Inflammatory macrophage treated with lipopolysaccharide for 4 hours (primary cell): ENCODE measurements around the gene MEN1.

ENCODE experiments used
- DNase-seq: peaks from one replicate; pipeline ENCODE4 v3.0.0-alpha.2; 2020

The MEN1 gene

DNA sequence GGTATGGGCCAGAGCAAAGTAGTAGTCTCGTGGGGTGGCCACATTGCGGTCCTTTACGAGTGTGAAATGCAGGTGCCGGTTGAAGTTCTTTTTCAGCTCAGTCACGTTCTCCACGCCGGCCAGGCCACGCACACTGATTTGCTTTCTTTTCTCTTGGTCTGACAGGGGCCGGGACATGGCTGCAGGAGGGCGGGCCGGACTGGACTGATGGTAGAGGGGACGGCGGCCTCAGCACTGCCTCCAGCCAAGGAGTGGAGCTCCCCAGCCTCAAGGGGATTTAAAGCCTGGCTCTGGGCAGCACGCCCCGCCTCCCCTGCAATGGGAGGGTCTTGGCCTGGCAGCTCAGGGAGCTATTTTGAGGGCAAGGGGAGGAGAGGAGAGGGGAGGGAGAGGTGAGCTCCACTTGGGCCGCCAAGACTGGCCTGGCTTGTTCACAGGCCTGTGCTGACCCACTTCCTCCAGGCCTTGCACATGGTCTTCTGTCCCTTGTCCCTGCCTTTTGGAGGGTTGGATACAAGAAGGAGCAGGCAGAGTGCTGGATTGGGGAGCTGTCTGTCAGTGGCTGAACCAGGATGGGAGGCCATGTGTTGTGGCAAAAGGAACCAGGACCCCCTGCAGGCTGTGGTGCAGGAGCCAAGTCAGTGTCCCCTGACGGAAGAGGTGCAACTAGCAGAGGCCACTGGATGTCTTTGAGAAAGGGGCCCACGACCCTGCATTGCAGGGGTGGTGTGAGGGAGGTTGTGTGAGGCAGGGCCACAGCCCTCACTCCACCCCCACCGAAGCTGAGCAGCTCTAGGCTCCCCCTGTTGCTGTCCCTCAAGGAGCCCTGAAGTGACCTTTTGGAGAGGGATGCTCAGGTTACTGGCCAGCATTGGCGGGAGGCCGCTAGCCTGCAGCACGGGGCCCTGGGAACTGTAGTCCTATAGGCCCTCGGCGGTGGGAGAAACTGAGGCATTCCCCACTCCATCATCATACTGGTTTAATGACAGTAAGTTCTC is 50.3 kb downstream of the MEN1 start, which contains the start of gene PYGM:
Gene PYGM (minus strand): TSS at position 253 of the 998 bp plus-strand sequence. CDS start 76 bp downstream, at position 177.
- no peak for DNase-seq

DNA sequence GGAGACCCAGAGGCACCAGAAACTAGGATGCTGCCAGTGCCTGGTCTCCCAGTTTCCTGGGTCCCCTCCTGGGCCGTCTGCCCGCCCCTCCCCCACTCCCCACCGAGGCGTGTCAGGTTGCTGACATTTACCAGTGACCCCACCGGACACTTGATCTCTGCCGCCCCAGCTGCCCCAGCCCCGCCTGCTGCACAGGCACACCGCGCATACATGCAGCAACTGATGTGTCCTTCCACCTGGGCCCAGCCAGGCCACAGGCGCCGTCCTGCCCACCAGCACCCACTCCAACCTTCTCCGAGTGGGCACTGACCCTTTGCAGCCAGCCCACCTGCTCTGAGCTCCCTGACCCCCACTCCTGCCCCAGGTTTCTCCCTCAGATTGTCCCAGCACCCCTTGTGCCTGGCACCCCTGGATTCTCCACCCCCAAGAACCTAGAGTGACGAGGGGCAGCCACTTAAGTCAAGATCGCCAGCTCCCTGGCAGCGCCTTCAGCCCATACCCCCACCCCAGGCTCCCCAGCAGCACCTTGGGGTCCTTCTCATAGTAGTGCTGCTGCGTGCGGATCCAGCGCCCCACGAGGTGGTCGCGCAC is 51.1 kb downstream of the MEN1 start:
- no peak for DNase-seq

- DNase-seq, result no peak
Observed at GRCh38 chr11:64758330-64759079, 51.8 kb downstream of the MEN1 start.

DNA sequence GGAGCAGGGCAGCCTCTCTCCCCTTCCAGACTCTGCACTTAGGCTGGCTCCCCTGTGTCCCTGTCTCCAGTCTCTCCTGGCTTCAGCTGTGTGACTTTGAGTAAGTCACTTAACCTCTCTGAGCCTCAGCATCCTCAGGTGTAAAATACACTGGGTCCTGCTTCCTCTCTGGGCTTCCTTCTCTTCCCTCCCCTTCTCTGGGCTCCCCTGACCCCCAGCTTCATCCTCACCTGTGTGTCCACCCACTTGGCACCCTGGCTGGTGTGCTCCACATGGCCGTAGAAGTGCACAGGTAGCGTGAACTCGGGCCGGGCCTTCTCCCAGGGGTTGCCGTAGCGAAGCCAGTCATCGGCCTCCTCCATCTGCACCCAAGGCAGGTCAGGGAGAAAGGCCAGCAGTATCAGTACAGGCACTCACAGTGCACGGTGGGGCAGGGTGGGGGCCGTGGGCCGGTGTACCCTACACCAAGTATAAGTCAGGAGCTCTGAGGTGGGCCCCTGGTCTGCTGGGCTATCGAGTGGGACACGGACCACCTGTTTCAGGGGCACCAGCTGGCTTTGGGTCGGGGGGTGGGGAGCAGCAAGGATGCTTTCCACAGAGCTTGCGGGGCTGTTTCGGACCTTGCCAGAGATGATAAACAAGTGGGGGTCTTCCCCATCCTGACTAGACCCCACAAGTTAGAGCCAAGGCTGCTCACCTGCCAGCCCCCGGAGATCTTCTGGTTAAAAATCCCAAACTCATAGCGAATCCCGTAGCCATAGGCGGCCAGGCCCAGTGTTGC is 52.6 kb downstream of the MEN1 start:
- no peak for DNase-seq

- no peak for DNase-seq
Observed at GRCh38 chr11:64755681-64756361, 54.5 kb downstream of the MEN1 start.

GRCh38 chr11:64754919-64755662 is 55.3 kb downstream of the MEN1 start:
- DNase-seq, result no peak

GRCh38 chr11:64754124-64754918 is 56.0 kb downstream of the MEN1 start:
- no peak for DNase-seq
